ENCODE data around the gene PLEKHM1. TPM values are rescaled to one million over a fixed set of nuclear protein-coding genes. Genes with fewer than 3 reads are reported as not detected.
"Not testable (repeated sequence)": the region's sequence is repeated elsewhere in the genome, so short reads cannot be mapped to it uniquely, and the experiment has no call there.

PLEKHM1 gene
- total and polyA plus RNA-seq, 11 donors: 11.1 to 48.0 (median 30.4) TPM

DNA sequence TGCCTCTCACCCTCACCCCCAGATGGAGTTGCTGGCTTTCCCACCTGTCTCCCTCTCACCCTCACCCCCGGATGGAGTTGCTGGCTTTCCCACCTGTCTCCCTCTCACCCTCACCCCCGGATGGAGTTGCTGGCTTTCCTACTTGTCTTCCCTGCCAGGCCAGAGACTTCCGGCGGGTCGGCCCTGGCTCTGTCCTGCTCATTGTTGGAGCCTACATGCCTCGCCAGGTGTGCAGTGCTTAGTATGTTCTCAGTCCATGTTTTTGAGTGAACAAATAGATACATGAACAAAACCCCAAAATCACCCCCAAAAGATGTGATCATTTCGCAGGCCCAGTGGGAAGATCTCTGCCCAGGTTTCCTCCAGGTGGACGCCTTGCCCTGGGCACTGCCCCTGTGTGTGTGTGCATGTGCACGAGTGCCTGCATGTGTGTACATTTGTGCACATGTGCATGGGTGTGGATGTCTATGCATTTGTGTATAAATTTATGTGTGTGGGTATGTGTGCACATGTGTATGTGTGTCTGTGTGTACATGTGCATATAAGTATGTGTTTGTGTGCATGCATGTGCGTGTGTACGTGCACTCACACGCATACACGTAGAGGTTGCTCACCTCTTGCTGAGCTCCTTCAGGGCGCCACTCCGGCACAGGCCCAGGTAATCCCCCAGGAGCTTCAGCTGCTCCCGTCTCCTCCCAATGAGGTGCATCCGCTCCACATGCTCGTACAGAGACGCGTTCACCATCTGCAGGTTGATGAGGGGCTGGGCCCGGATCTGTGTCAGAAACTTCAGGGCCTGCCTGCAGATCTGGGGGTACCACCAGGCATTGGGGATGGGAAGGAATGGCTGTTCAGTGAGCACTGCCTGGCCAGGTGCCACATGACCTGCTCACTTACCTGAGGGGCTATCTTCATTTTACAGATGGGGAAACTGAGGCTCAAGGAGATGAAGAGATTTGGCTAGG lies 45.4 kb downstream of the PLEKHM1 start:
- H3K9me3 ChIP-seq; H3K4me3 ChIP-seq; ATAC-seq; intact Hi-C loops (cut with DNase I); H3K27me3 ChIP-seq; DNase-seq: not testable (repeated sequence)
- Histone ChIP-seq H3K27ac (peak overlapping the region in 2 of 12 donors; percentile 50 to 59), H3K36me3 (peaks cover 0 to 23% (median 13%) of the 10 kb centered on the region in 9 donors), H3K4me1 (peaks cover 0 to 18% (median 5%) of the 10 kb centered on the region in 12 donors)
- WGBS, 4 donors: 75 to 84% (median 82%) methylated on average over 17 to 21 of the region's 21 CpGs

DNA sequence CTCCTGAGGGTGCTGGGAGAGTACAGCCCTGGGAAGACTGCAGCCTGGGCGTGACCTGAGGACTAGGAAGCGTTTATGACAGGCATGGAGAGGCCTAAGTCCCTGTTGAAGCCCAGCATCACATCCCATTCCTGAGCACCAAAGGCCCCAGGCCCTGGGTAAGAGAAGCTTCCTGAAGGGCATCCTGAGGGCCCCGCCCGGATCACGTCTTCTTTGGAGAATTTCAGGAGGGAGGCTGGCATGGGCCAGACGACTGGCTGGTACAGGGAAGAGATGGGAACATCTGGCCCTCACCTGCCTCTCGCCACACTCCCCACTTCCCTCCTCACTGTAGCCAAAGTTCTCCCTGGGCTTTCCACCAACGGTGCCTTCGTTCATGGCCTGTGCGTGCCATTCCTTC lies 46.2 kb downstream of the PLEKHM1 start:
- H3K9me3 ChIP-seq; DNase-seq; H3K4me3 ChIP-seq; intact Hi-C loops (cut with DNase I); H3K27me3 ChIP-seq; ATAC-seq; H3K27ac ChIP-seq: not testable (repeated sequence)
- H3K36me3 ChIP-seq: peaks cover 0 to 30% (median 18%) of the 10 kb centered on the region in 9 donors
- H3K4me1 ChIP-seq: peaks cover 0 to 18% (median 5%) of the 10 kb centered on the region in 12 donors
- 85 to 93% (median 89%) methylated on average over 10 of the region's 10 CpGs for WGBS, 4 donors

DNA sequence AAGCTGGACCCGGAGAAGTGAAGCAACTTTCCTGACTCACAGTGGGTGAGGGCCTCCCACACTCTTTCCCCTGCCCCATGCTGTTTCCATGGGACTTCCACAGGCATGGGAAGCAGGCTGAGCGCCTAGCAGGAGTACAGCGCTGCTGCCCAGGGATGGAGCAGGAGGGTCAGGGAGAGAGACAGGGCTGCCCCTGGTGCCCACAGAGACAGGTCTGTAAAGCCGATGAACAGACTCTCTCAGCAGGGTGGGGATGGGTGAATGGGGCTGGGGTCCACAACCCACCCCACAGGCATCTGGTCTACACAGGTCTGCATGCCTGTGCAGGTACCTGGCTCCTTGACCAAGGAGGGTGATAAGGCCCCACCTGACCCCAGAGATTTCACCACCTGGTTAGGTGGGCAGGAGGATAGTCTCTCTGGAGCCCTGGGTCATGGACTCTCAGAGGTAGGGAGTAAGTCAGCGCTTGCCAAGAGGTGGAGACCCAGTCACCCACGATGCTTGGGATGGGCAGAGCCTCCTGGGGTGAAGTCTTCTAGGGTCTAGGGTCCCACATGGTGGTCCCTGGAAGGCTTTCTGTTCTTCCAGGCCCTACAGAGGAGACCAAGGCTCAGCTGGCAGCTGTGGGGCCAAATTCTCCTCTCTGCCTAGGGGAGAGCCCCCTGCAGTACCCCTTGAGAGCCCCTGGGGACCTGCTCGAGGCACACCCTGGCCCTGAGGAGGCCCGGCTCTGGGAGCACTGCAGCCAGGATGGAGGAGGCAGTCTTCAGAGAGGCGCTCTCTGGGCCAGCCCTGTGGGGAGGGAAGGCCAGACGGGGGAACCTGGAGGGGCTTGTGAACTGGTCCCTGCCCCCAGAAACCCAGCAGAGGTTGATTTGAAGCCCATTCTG lies 46.9 kb downstream of the PLEKHM1 start:
- DNase-seq; H3K27me3 ChIP-seq; intact Hi-C loops (cut with DNase I); H3K9me3 ChIP-seq; H3K4me3 ChIP-seq; H3K27ac ChIP-seq; ATAC-seq: not testable (repeated sequence)
- Histone ChIP-seq H3K4me1 (peaks cover 0 to 18% (median 5%) of the 10 kb centered on the region in 12 donors), H3K36me3 (peaks cover 0 to 37% (median 24%) of the 10 kb centered on the region in 9 donors)
- 81 to 93% (median 92%) methylated on average over 3 to 10 of the region's 10 CpGs for WGBS, 4 donors

DNA sequence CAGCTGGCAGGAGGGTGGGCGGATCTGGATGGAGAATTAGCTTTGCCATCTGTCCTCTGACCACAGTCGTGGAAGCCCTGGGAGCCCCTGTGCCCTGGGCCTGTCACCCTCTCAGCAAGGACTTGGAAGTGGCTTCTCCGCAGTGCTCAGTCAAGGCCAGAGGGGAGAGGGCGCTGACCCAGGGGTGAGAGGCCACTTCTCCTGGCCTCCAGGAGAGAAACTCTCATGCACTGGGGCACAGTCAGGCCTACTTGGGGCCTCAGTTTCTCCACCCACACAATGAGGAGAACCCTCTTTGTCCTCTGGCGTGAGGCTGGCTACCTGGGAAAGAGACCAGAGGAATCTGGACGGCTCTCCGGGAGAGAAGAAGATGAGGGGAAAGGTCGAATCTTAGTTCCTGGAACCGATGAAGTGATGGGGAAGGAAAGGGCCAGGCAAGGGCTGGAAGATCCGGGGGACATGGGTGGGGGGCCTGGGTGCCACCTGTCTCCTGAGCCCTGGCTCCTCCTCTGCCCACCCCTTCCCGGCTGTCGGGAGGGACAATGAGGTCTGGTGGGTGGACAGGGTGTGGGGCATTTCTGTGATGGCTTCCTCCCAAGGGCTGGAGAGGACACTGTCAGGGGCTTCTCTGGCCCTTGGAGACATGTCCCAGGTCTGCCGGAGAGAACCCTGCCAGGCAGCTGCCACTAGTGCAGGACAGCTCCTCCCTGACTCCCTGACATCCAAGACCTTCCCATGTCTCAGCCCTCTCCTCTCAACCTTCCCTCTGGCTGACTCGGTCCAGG lies 48.8 kb downstream of the PLEKHM1 start:
- intact Hi-C loops (cut with DNase I): no loop called here
- Histone ChIP-seq H3K27me3 (no peaks in the 10 kb centered on the region), H3K4me3 (no peak overlapping the region), H3K9me3 (no peaks in the 10 kb centered on the region), H3K36me3 (peaks cover 0 to 46% (median 37%) of the 10 kb centered on the region in 9 donors), H3K4me1 (peaks cover 0 to 9% (median under 1%) of the 10 kb centered on the region in 12 donors), H3K27ac (no peak overlapping the region)
- 78 to 82% (median 79%) methylated on average over 10 to 14 of the region's 14 CpGs for WGBS, 4 donors
- TF ChIP-seq, protein P1, sequence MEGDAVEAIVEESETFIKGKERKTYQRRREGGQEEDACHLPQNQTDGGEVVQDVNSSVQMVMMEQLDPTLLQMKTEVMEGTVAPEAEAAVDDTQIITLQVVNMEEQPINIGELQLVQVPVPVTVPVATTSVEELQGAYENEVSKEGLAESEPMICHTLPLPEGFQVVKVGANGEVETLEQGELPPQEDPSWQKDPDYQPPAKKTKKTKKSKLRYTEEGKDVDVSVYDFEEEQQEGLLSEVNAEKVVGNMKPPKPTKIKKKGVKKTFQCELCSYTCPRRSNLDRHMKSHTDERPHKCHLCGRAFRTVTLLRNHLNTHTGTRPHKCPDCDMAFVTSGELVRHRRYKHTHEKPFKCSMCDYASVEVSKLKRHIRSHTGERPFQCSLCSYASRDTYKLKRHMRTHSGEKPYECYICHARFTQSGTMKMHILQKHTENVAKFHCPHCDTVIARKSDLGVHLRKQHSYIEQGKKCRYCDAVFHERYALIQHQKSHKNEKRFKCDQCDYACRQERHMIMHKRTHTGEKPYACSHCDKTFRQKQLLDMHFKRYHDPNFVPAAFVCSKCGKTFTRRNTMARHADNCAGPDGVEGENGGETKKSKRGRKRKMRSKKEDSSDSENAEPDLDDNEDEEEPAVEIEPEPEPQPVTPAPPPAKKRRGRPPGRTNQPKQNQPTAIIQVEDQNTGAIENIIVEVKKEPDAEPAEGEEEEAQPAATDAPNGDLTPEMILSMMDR (IDR thresholded peaks at IDR 0.05): no peak
- no peak for TF ChIP-seq POLR2A (IDR thresholded peaks at IDR 0.05)
- no peak for ATAC-seq
- no peak for DNase-seq

DNA sequence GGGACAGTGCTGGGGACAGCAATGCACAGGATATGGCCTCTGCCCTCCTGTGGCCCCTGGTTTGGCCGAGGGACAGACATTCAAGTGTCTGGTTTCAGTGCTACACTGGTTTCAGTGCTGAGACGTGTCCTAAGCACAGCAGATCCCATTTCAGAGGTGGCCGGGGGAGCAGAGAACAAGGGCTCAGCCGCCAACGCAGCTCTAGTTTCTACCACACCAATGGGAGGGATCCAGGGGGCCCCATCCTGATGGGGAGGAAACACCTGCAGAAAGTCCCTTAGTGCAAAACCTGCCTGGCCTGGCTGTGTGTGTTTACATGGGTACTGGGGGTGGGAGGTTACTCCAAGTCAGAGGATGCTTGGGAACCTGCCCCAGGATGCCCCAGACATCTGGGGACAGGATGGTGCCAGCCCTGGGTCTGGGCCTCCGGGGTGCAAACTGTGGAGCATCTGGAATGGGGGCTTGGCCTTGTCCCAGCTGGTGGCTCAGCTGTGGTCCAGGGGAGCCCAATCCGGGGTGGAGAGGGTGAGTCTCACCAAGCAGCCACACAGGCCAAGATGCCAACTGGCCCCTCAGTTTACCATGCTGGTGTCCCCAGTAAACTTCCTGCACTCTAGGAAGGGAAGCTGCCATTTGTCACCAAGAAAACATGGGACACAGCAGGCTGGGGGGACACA lies 49.5 kb downstream of the PLEKHM1 start:
- H3K4me3 ChIP-seq; H3K4me1 ChIP-seq; DNase-seq; H3K27me3 ChIP-seq; H3K27ac ChIP-seq; ATAC-seq; H3K9me3 ChIP-seq; intact Hi-C loops (cut with DNase I): not testable (repeated sequence)
- H3K36me3 ChIP-seq: peaks cover 0 to 54% (median 44%) of the 10 kb centered on the region in 9 donors
- 55 to 68% (median 61%) methylated on average over 5 to 7 of the region's 7 CpGs for WGBS, 4 donors

All from heart left ventricle (tissue), 16 donors.